DOHH2 (cell line): ENCODE data around the gene VAPA.

ENCODE experiments used
- H3F3A ChIP-seq: fragments of 200-600 bp; sonication (generic), shearing (Covaris generic); 2 replicates; pipeline ENCODE4 v1.6.0; 2016; ENCODE audit warnings: antibody characterized with exemption, mild to moderate bottlenecking; ENCODE audit not compliant: control insufficient read depth, insufficient read depth
- H3K27ac ChIP-seq: fragments of 200-600 bp; sonication (generic); 2 replicates; pipeline ENCODE4 v1.5.1; 2014; ENCODE audit warnings: low read depth, mild to moderate bottlenecking, low read length, moderate library complexity
- H3K27me3 ChIP-seq: fragments of 200-600 bp; sonication (generic); 2 replicates; pipeline ENCODE4 v1.6.1; 2014; ENCODE audit warnings: mild to moderate bottlenecking, low read length, mixed read lengths; ENCODE audit not compliant: control insufficient read depth
- H3K36me3 ChIP-seq: fragments of 200-600 bp; sonication (generic); 2 replicates; pipeline ENCODE4 v1.6.1; 2014; ENCODE audit warnings: mild to moderate bottlenecking, low read length, moderate library complexity, mixed read lengths; ENCODE audit not compliant: control insufficient read depth
- H3K4me1 ChIP-seq: fragments of 200-600 bp; sonication (generic); 2 replicates; pipeline ENCODE4 v1.6.1; 2014; ENCODE audit warnings: mild to moderate bottlenecking, low read length, mixed read lengths; ENCODE audit not compliant: control insufficient read depth
- H3K4me2 ChIP-seq: fragments of 200-600 bp; sonication (generic); 2 replicates; pipeline ENCODE4 v1.6.0; 2014; ENCODE audit warnings: mild to moderate bottlenecking, low read length, moderate library complexity
- H3K4me3 ChIP-seq: fragments of 200-600 bp; sonication (generic); 2 replicates; pipeline ENCODE4 v1.5.1; 2014; ENCODE audit warnings: mild to moderate bottlenecking, low read length, mixed read lengths
- H3K79me2 ChIP-seq: fragments of 200-600 bp; sonication (generic); 2 replicates; pipeline ENCODE4 v1.6.1; 2014; ENCODE audit warnings: mild to moderate bottlenecking, low read length, mixed read lengths; ENCODE audit not compliant: control insufficient read depth
- H3K9me2 ChIP-seq: fragments of 200-600 bp; sonication (generic); replicated peaks from 2 replicates; pipeline ENCODE4 v1.6.1; 2014; ENCODE audit warnings: mild to moderate bottlenecking, low read length, mixed read lengths; ENCODE audit not compliant: control insufficient read depth
- H3K9me3 ChIP-seq: fragments of 200-600 bp; sonication (generic); 2 replicates; pipeline ENCODE4 v1.6.1; 2014; ENCODE audit warnings: antibody characterized with exemption, low read length, mixed read lengths; ENCODE audit not compliant: control insufficient read depth, insufficient read depth
- H4K20me1 ChIP-seq: fragments of 200-600 bp; sonication (generic); 2 replicates; pipeline ENCODE4 v1.6.0; 2014; ENCODE audit warnings: low read depth, mild to moderate bottlenecking, antibody characterized with exemption, low read length, moderate library complexity; ENCODE audit not compliant: control insufficient read depth, insufficient read depth
- EZH2phosphoT487 ChIP-seq: fragments of 200-600 bp; sonication (generic); IDR thresholded peaks from 2 replicates; pipeline ENCODE4 v1.6.1; 2017; ENCODE audit warnings: borderline replicate concordance, mild to moderate bottlenecking, antibody characterized with exemption, low read length, moderate library complexity, mixed read lengths
- TF ChIP-seq, protein P1 (sequence below): fragments of 200-600 bp; sonication (generic); IDR thresholded peaks from one replicate; pipeline ENCODE4 v1.5.1; 2014; ENCODE audit warnings: antibody characterized with exemption, mild to moderate bottlenecking, low read depth, low read length; ENCODE audit not compliant: poor library complexity, severe bottlenecking

Gene VAPA

DNA sequence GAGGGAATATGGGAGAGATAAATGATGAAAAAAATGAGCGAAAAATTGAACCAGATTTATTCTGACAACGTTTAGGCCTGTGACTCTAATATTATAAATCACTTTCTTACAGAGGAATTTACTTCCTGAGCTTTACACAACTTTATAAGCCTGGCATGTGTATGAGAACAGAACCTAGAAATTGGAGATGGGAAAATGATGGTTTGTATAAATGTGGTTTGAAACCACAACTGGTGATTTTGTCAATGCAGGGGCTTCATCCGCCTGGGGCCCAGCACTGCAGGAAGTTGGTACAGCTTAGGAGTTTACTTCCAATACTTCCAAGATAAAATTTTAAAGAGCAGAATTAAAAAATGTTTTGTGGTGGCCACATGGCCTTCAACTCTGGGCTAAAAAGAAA, 82.3 kb downstream of the VAPA start:
- H3K9me3 ChIP-seq, result peaks cover 10% of the 10 kb centered on the region; the same call in 1 of the 2 replicates
- H3K36me3 ChIP-seq, result no peaks in the 10 kb centered on the region
- H3F3A ChIP-seq, result no peaks in the 10 kb centered on the region
- TF ChIP-seq, protein P1, sequence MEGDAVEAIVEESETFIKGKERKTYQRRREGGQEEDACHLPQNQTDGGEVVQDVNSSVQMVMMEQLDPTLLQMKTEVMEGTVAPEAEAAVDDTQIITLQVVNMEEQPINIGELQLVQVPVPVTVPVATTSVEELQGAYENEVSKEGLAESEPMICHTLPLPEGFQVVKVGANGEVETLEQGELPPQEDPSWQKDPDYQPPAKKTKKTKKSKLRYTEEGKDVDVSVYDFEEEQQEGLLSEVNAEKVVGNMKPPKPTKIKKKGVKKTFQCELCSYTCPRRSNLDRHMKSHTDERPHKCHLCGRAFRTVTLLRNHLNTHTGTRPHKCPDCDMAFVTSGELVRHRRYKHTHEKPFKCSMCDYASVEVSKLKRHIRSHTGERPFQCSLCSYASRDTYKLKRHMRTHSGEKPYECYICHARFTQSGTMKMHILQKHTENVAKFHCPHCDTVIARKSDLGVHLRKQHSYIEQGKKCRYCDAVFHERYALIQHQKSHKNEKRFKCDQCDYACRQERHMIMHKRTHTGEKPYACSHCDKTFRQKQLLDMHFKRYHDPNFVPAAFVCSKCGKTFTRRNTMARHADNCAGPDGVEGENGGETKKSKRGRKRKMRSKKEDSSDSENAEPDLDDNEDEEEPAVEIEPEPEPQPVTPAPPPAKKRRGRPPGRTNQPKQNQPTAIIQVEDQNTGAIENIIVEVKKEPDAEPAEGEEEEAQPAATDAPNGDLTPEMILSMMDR, result no peak
- no peak for TF ChIP-seq EZH2phosphoT487
- no peak overlapping the region for H3K4me3 ChIP-seq
- H3K4me1 ChIP-seq, result no peaks in the 10 kb centered on the region
- H3K9me2 ChIP-seq, result no peaks in the 10 kb centered on the region
- H4K20me1 ChIP-seq, result no peaks in the 10 kb centered on the region
- no peak overlapping the region for H3K27ac ChIP-seq
- no peak overlapping the region for H3K4me2 ChIP-seq
- no peaks in the 10 kb centered on the region for H3K79me2 ChIP-seq
- no peaks in the 10 kb centered on the region for H3K27me3 ChIP-seq

DNA sequence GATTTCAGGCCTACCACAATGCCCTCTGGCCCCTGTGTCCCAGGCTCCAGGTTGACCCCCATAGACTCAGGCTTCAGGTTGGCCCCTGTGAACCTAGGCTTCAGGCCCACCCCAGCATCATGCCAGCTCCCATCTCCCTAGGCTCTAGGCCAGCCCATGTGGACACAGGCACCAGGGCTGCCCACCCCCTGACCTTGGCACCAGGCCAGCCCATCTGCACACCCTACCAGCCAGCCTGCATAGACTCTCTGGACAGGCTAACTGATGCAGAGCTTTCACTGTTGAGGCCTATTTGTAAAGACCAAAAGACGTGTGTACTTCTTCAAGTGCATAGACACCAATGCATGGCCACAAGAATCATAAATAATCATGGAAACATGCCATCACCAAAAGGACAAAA, 83.9 kb downstream of the VAPA start:
- no peaks in the 10 kb centered on the region for H3K36me3 ChIP-seq
- H3F3A ChIP-seq, result no peaks in the 10 kb centered on the region

DNA sequence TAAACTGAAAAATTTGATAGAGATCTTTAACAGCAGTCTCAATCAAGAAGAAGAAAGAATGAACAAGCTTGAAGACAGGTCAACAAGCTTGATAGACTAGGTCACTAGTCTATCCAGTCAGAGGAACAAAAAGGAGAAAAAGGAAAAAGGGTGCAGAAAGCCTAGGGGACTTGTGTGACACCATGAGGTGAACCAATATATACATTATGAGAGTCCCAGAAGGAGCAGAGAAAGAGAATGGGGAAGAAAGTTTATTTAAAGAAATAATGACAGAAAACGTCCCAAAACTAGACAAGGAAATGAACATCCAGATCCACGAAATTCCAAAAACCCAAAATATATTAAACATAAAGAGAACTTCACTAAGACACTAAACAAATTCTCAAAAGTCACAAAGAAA, 84.5 kb downstream of the VAPA start:
- Histone ChIP-seq H3K4me1 (0 out of 2 replicates have a peak, but pooled peaks cover 3% of the 10 kb centered on the region), H3K9me3 (peaks cover 10% of the 10 kb centered on the region; the same call in 1 of the 2 replicates), H4K20me1 (no peaks in the 10 kb centered on the region), H3K36me3 (no peaks in the 10 kb centered on the region), H3K27ac (no peak overlapping the region), H3K79me2 (no peaks in the 10 kb centered on the region), H3K4me2 (no peak overlapping the region), H3F3A (no peaks in the 10 kb centered on the region), H3K9me2 (no peaks in the 10 kb centered on the region), H3K4me3 (no peak overlapping the region), H3K27me3 (no peaks in the 10 kb centered on the region)
- TF ChIP-seq, protein P1, result no peak
- TF ChIP-seq EZH2phosphoT487, result no peak

More for the DNA sequence above, 83.9 kb downstream of the VAPA start:
- H3K4me1 ChIP-seq, result 0 out of 2 replicates have a peak, but pooled peaks cover 3% of the 10 kb centered on the region
- H3K9me3 ChIP-seq, result peaks cover 10% of the 10 kb centered on the region; the same call in 1 of the 2 replicates
- H3K9me2 ChIP-seq, result no peaks in the 10 kb centered on the region
- no peak for TF ChIP-seq EZH2phosphoT487
- TF ChIP-seq, protein P1, result no peak
- no peaks in the 10 kb centered on the region for H3K79me2 ChIP-seq
- H3K27me3 ChIP-seq, result no peaks in the 10 kb centered on the region
- no peaks in the 10 kb centered on the region for H4K20me1 ChIP-seq
- H3K4me2 ChIP-seq, result no peak overlapping the region
- no peak overlapping the region for H3K4me3 ChIP-seq
- no peak overlapping the region for H3K27ac ChIP-seq

DNA sequence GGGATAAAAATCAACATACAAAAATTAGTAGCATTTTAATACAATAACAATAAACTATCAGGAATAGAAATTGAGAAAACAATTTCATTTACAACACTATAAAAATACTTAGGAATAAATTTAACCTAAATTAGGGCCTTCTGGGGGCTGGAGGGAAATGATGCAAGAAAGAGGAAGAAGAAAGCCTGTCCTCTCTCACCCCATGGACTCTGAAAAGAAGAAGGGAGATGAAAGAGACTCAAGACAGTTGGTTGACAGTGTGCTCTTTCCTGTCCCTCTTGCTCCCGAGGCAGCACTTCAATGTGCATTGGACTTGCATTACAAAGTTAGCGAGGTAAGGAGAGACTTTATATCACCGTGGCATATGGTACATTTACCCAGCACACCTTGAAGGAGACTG, 88.5 kb downstream of the VAPA start:
- no peak overlapping the region for H3K27ac ChIP-seq

More for the DNA sequence above, 88.5 kb downstream of the VAPA start:
- Histone ChIP-seq H3K79me2 (no peaks in the 10 kb centered on the region), H3K9me2 (no peaks in the 10 kb centered on the region), H3K4me1 (0 out of 2 replicates have a peak, but pooled peaks cover 7% of the 10 kb centered on the region), H4K20me1 (no peaks in the 10 kb centered on the region), H3K27me3 (no peaks in the 10 kb centered on the region), H3K4me2 (no peak overlapping the region), H3K9me3 (0 out of 2 replicates have a peak, but pooled peaks cover 10% of the 10 kb centered on the region), H3F3A (no peaks in the 10 kb centered on the region), H3K36me3 (no peaks in the 10 kb centered on the region), H3K4me3 (no peak overlapping the region)
- TF ChIP-seq, protein P1, result no peak
- no peak for TF ChIP-seq EZH2phosphoT487
